Dendritic cell treated with granulocyte-macrophage colony-stimulating factor and Interleukin-4, amounts not matched to agents 40 ng/mL and 50 ng/mL, for 4 days (primary cell): ENCODE data around the gene TIMP3.

Experiments used
- H3K27ac Mint-ChIP-seq: one replicate; pipeline ENCODE4 v1.8.0; 2022; ENCODE audit warnings: mild to moderate bottlenecking, mixed read lengths
- H3K27me3 Mint-ChIP-seq: one replicate; pipeline ENCODE4 v1.8.0; 2022; ENCODE audit warnings: mild to moderate bottlenecking, mixed read lengths
- H3K36me3 Mint-ChIP-seq: one replicate; pipeline ENCODE4 v1.8.0; 2022; ENCODE audit warnings: low read depth, mixed read lengths
- H3K4me1 Mint-ChIP-seq: one replicate; pipeline ENCODE4 v1.8.0; 2022; ENCODE audit warnings: low read depth, mixed read lengths
- H3K4me3 Mint-ChIP-seq: one replicate; pipeline ENCODE4 v1.8.0; 2022; ENCODE audit warnings: mild to moderate bottlenecking, moderate library complexity, mixed read lengths
- H3K9me3 Mint-ChIP-seq: one replicate; pipeline ENCODE4 v1.8.0; 2022; ENCODE audit warnings: mixed read lengths
- intact Hi-C: fragments of 100-400 bp; cut with micrococcal nuclease; formaldehyde crosslinking; loops from one replicate; pipeline ENCODE4 v1.15.0; 2022

The TIMP3 gene

GRCh38 chr22:32874976-32875375 lies 73.5 kb downstream of the TIMP3 start:
- no peaks in the 10 kb centered on the region for H3K36me3 Mint-ChIP-seq
- no peak overlapping the region for H3K27ac Mint-ChIP-seq
- intact Hi-C loops, result no loop called here
- H3K4me3 Mint-ChIP-seq, result no peak overlapping the region
- no peaks in the 10 kb centered on the region for H3K4me1 Mint-ChIP-seq
- peaks cover 1% of the 10 kb centered on the region for H3K27me3 Mint-ChIP-seq
- no peaks in the 10 kb centered on the region for H3K9me3 Mint-ChIP-seq

GRCh38 chr22:32876516-32876915 lies 75.0 kb downstream of the TIMP3 start:
- Mint-ChIP-seq H3K9me3 (no peaks in the 10 kb centered on the region), H3K27ac (no peak overlapping the region), H3K27me3 (peaks cover 17% of the 10 kb centered on the region), H3K36me3 (no peaks in the 10 kb centered on the region), H3K4me1 (peaks cover 6% of the 10 kb centered on the region), H3K4me3 (no peak overlapping the region)
- intact Hi-C loops, result no loop called here

- Mint-ChIP-seq H3K27ac (no peak overlapping the region), H3K4me3 (no peak overlapping the region), H3K36me3 (no peaks in the 10 kb centered on the region), H3K9me3 (no peaks in the 10 kb centered on the region), H3K4me1 (peaks cover 12% of the 10 kb centered on the region), H3K27me3 (peaks cover 23% of the 10 kb centered on the region)
- intact Hi-C loops, result no loop called here
Observed at GRCh38 chr22:32877196-32877595, 75.7 kb downstream of the TIMP3 start.

GRCh38 chr22:32879550-32879949 lies 78.0 kb downstream of the TIMP3 start:
- Mint-ChIP-seq H3K27me3 (peaks cover 27% of the 10 kb centered on the region), H3K9me3 (no peaks in the 10 kb centered on the region), H3K27ac (no peak overlapping the region), H3K36me3 (no peaks in the 10 kb centered on the region), H3K4me3 (no peak overlapping the region), H3K4me1 (peaks cover 12% of the 10 kb centered on the region)
- intact Hi-C loops, result no loop called here

- Mint-ChIP-seq H3K9me3 (no peaks in the 10 kb centered on the region), H3K27ac (no peak overlapping the region), H3K4me1 (peaks cover 12% of the 10 kb centered on the region), H3K27me3 (peaks cover 27% of the 10 kb centered on the region), H3K4me3 (no peak overlapping the region), H3K36me3 (no peaks in the 10 kb centered on the region)
- intact Hi-C loops, result no loop called here
Observed at GRCh38 chr22:32880061-32880460, 78.6 kb downstream of the TIMP3 start.

- Mint-ChIP-seq H3K4me3 (no peak overlapping the region), H3K36me3 (no peaks in the 10 kb centered on the region), H3K27ac (no peak overlapping the region), H3K9me3 (no peaks in the 10 kb centered on the region), H3K4me1 (peaks cover 12% of the 10 kb centered on the region), H3K27me3 (peaks cover 27% of the 10 kb centered on the region)
- intact Hi-C loops, result no loop called here
Observed at GRCh38 chr22:32880505-32880892, 79.0 kb downstream of the TIMP3 start.

- no peak overlapping the region for H3K27ac Mint-ChIP-seq
- H3K4me3 Mint-ChIP-seq, result no peak overlapping the region
- H3K9me3 Mint-ChIP-seq, result no peaks in the 10 kb centered on the region
- no peaks in the 10 kb centered on the region for H3K36me3 Mint-ChIP-seq
- intact Hi-C loops, result no loop called here
- H3K4me1 Mint-ChIP-seq, result peaks cover 12% of the 10 kb centered on the region
- peaks cover 27% of the 10 kb centered on the region for H3K27me3 Mint-ChIP-seq
Observed at GRCh38 chr22:32880893-32881596, 79.5 kb downstream of the TIMP3 start.

GRCh38 chr22:32882360-32882755 lies 80.9 kb downstream of the TIMP3 start:
- intact Hi-C loops, result no loop called here
- H3K27ac Mint-ChIP-seq, result no peak overlapping the region

GRCh38 chr22:32882774-32883530 lies 81.4 kb downstream of the TIMP3 start:
- Mint-ChIP-seq H3K27me3 (peaks cover 27% of the 10 kb centered on the region), H3K27ac (no peak overlapping the region), H3K4me3 (no peak overlapping the region), H3K36me3 (no peaks in the 10 kb centered on the region), H3K9me3 (no peaks in the 10 kb centered on the region), H3K4me1 (peaks cover 12% of the 10 kb centered on the region)
- intact Hi-C loops, result no loop called here

More at GRCh38 chr22:32882360-32882755, 80.9 kb downstream of the TIMP3 start:
- peaks cover 12% of the 10 kb centered on the region for H3K4me1 Mint-ChIP-seq
- no peaks in the 10 kb centered on the region for H3K36me3 Mint-ChIP-seq
- H3K9me3 Mint-ChIP-seq, result no peaks in the 10 kb centered on the region
- peaks cover 27% of the 10 kb centered on the region for H3K27me3 Mint-ChIP-seq
- H3K4me3 Mint-ChIP-seq, result no peak overlapping the region

- H3K27me3 Mint-ChIP-seq, result peaks cover 4% of the 10 kb centered on the region
- intact Hi-C loops, result no loop called here
- H3K9me3 Mint-ChIP-seq, result no peaks in the 10 kb centered on the region
- H3K27ac Mint-ChIP-seq, result no peak overlapping the region
- no peaks in the 10 kb centered on the region for H3K4me1 Mint-ChIP-seq
- no peak overlapping the region for H3K4me3 Mint-ChIP-seq
- H3K36me3 Mint-ChIP-seq, result no peaks in the 10 kb centered on the region
Observed at GRCh38 chr22:32887324-32887980, 85.9 kb downstream of the TIMP3 start.

- Mint-ChIP-seq H3K4me3 (no peak overlapping the region), H3K36me3 (no peaks in the 10 kb centered on the region), H3K27ac (no peak overlapping the region), H3K27me3 (no peaks in the 10 kb centered on the region), H3K4me1 (no peaks in the 10 kb centered on the region), H3K9me3 (no peaks in the 10 kb centered on the region)
- intact Hi-C loops, result no loop called here
Observed at GRCh38 chr22:32888976-32889375, 87.5 kb downstream of the TIMP3 start.

- intact Hi-C loops, result no loop called here
- no peak overlapping the region for H3K4me3 Mint-ChIP-seq
- no peak overlapping the region for H3K27ac Mint-ChIP-seq
- H3K36me3 Mint-ChIP-seq, result no peaks in the 10 kb centered on the region
- H3K27me3 Mint-ChIP-seq, result no peaks in the 10 kb centered on the region
- H3K4me1 Mint-ChIP-seq, result peaks cover 6% of the 10 kb centered on the region
- H3K9me3 Mint-ChIP-seq, result no peaks in the 10 kb centered on the region
Observed at GRCh38 chr22:32896891-32897290, 95.4 kb downstream of the TIMP3 start.

- Mint-ChIP-seq H3K36me3 (no peaks in the 10 kb centered on the region), H3K4me3 (no peak overlapping the region), H3K27me3 (no peaks in the 10 kb centered on the region), H3K4me1 (peaks cover 6% of the 10 kb centered on the region), H3K9me3 (no peaks in the 10 kb centered on the region), H3K27ac (no peak overlapping the region)
- intact Hi-C loops, result no loop called here
Observed at GRCh38 chr22:32897400-32897799, 95.9 kb downstream of the TIMP3 start.

GRCh38 chr22:32900886-32901635 lies 99.6 kb downstream of the TIMP3 start:
- intact Hi-C loops, result no loop called here
- H3K27ac Mint-ChIP-seq, result no peak overlapping the region
- H3K36me3 Mint-ChIP-seq, result no peaks in the 10 kb centered on the region
- no peak overlapping the region for H3K4me3 Mint-ChIP-seq
- H3K4me1 Mint-ChIP-seq, result peaks cover 6% of the 10 kb centered on the region
- no peaks in the 10 kb centered on the region for H3K9me3 Mint-ChIP-seq
- H3K27me3 Mint-ChIP-seq, result no peaks in the 10 kb centered on the region
